Measurements from ENCODE around the gene OR52N4.

OR52N4 gene

GRCh38 chr11:5726351-5726750 lies 27.7 kb upstream of the OR52N4 start:
- H3K27me3 ChIP-seq (ENCODE audit: insufficient read depth, insufficient read length) = no peaks in the 10 kb centered on the region
- H3K9ac ChIP-seq (ENCODE audit: insufficient read length, low read depth) = no peak overlapping the region
- DNase-seq (ENCODE audit: low read depth, low spot score) = no peak
- H3K36me3 ChIP-seq (ENCODE audit: insufficient read depth, insufficient read length, low read length) = no peaks in the 10 kb centered on the region
- no peak for TF ChIP-seq SUZ12 (IDR thresholded peaks at IDR 0.05; ENCODE audit: extremely low read depth, insufficient read depth, insufficient read length)
- TF ChIP-seq ZNF274 (IDR thresholded peaks at IDR 0.05; ENCODE audit: low read depth, low read length) = no peak
- TF ChIP-seq YY1 (IDR thresholded peaks at IDR 0.05; ENCODE audit: insufficient read depth, insufficient read length) = no peak
- H3K9me3 ChIP-seq (ENCODE audit: insufficient read depth, low read length) = no peaks in the 10 kb centered on the region
- no peak overlapping the region for H3K4me3 ChIP-seq (ENCODE audit: insufficient read length, low read depth)
- no peaks in the 10 kb centered on the region for H3K4me1 ChIP-seq (ENCODE audit: insufficient read depth, insufficient read length)

GRCh38 chr11:5727691-5728090 lies 26.4 kb upstream of the OR52N4 start:
- Histone ChIP-seq H3K9me3 (ENCODE audit: insufficient read depth, low read length) (no peaks in the 10 kb centered on the region), H3K4me1 (ENCODE audit: insufficient read depth, insufficient read length) (no peaks in the 10 kb centered on the region), H3K27me3 (ENCODE audit: insufficient read depth, insufficient read length) (no peaks in the 10 kb centered on the region), H3K4me3 (ENCODE audit: insufficient read length, low read depth) (no peak overlapping the region), H3K9ac (ENCODE audit: insufficient read length, low read depth) (no peak overlapping the region), H3K36me3 (ENCODE audit: insufficient read depth, insufficient read length, low read length) (no peaks in the 10 kb centered on the region)
- DNase-seq (ENCODE audit: low read depth, low spot score) = no peak
- no peak for TF ChIP-seq SUZ12 (IDR thresholded peaks at IDR 0.05; ENCODE audit: extremely low read depth, insufficient read depth, insufficient read length)

GRCh38 chr11:5736396-5736795 lies 17.6 kb upstream of the OR52N4 start, which contains the start of gene OR56B1:
TSS of gene OR56B1 (plus strand) at chr11:5736448. CDS start at chr11:5736517, 69 bp downstream.
- no peaks in the 10 kb centered on the region for H3K36me3 ChIP-seq (ENCODE audit: insufficient read depth, insufficient read length, low read length)
- H3K27me3 ChIP-seq (ENCODE audit: insufficient read depth, insufficient read length) = no peaks in the 10 kb centered on the region
- no peaks in the 10 kb centered on the region for H3K9me3 ChIP-seq (ENCODE audit: insufficient read depth, low read length)
- no peak for DNase-seq (ENCODE audit: low read depth, low spot score)
- no peak within 1 kb of the TSS for H3K9ac ChIP-seq (ENCODE audit: insufficient read length, low read depth)
- H3K4me1 ChIP-seq (ENCODE audit: insufficient read depth, insufficient read length) = no peaks in the 10 kb centered on the region
- H3K4me3 ChIP-seq (ENCODE audit: insufficient read length, low read depth) = no peak within 1 kb of the TSS
- no peak for TF ChIP-seq ZNF274 (IDR thresholded peaks at IDR 0.05; ENCODE audit: low read depth, low read length)
- TF ChIP-seq YY1 (IDR thresholded peaks at IDR 0.05; ENCODE audit: insufficient read depth, insufficient read length) = no peak
- TF ChIP-seq SUZ12 (IDR thresholded peaks at IDR 0.05; ENCODE audit: extremely low read depth, insufficient read depth, insufficient read length) = no peak

GRCh38 chr11:5737091-5737490 lies 17.0 kb upstream of the OR52N4 start:
- H3K36me3 ChIP-seq (ENCODE audit: insufficient read depth, insufficient read length, low read length) = no peaks in the 10 kb centered on the region
- H3K4me3 ChIP-seq (ENCODE audit: insufficient read length, low read depth) = no peak overlapping the region
- H3K27me3 ChIP-seq (ENCODE audit: insufficient read depth, insufficient read length) = no peaks in the 10 kb centered on the region
- H3K9ac ChIP-seq (ENCODE audit: insufficient read length, low read depth) = no peak overlapping the region
- DNase-seq (ENCODE audit: low read depth, low spot score) = no peak
- H3K4me1 ChIP-seq (ENCODE audit: insufficient read depth, insufficient read length) = no peaks in the 10 kb centered on the region
- no peaks in the 10 kb centered on the region for H3K9me3 ChIP-seq (ENCODE audit: insufficient read depth, low read length)
- no peak for TF ChIP-seq ZNF274 (IDR thresholded peaks at IDR 0.05; ENCODE audit: low read depth, low read length)
- no peak for TF ChIP-seq YY1 (IDR thresholded peaks at IDR 0.05; ENCODE audit: insufficient read depth, insufficient read length)
- no peak for TF ChIP-seq SUZ12 (IDR thresholded peaks at IDR 0.05; ENCODE audit: extremely low read depth, insufficient read depth, insufficient read length)

GRCh38 chr11:5737670-5738392 lies 16.2 kb upstream of the OR52N4 start:
- Histone ChIP-seq H3K9ac (ENCODE audit: insufficient read length, low read depth) (no peak overlapping the region), H3K4me3 (ENCODE audit: insufficient read length, low read depth) (no peak overlapping the region), H3K9me3 (ENCODE audit: insufficient read depth, low read length) (no peaks in the 10 kb centered on the region), H3K27me3 (ENCODE audit: insufficient read depth, insufficient read length) (no peaks in the 10 kb centered on the region), H3K36me3 (ENCODE audit: insufficient read depth, insufficient read length, low read length) (no peaks in the 10 kb centered on the region), H3K4me1 (ENCODE audit: insufficient read depth, insufficient read length) (no peaks in the 10 kb centered on the region)
- no peak for DNase-seq (ENCODE audit: low read depth, low spot score)
- TF ChIP-seq SUZ12 (IDR thresholded peaks at IDR 0.05; ENCODE audit: extremely low read depth, insufficient read depth, insufficient read length) = no peak
- TF ChIP-seq YY1 (IDR thresholded peaks at IDR 0.05; ENCODE audit: insufficient read depth, insufficient read length) = no peak
- TF ChIP-seq ZNF274 (IDR thresholded peaks at IDR 0.05; ENCODE audit: low read depth, low read length) = no peak

GRCh38 chr11:5738431-5738830 lies 15.6 kb upstream of the OR52N4 start:
- H3K4me1 ChIP-seq (ENCODE audit: insufficient read depth, insufficient read length) = no peaks in the 10 kb centered on the region
- no peak for TF ChIP-seq ZNF274 (IDR thresholded peaks at IDR 0.05; ENCODE audit: low read depth, low read length)
- TF ChIP-seq SUZ12 (IDR thresholded peaks at IDR 0.05; ENCODE audit: extremely low read depth, insufficient read depth, insufficient read length) = no peak
- TF ChIP-seq YY1 (IDR thresholded peaks at IDR 0.05; ENCODE audit: insufficient read depth, insufficient read length) = no peak
- H3K36me3 ChIP-seq (ENCODE audit: insufficient read depth, insufficient read length, low read length) = no peaks in the 10 kb centered on the region
- no peak overlapping the region for H3K4me3 ChIP-seq (ENCODE audit: insufficient read length, low read depth)
- no peaks in the 10 kb centered on the region for H3K9me3 ChIP-seq (ENCODE audit: insufficient read depth, low read length)
- no peak for DNase-seq (ENCODE audit: low read depth, low spot score)
- no peaks in the 10 kb centered on the region for H3K27me3 ChIP-seq (ENCODE audit: insufficient read depth, insufficient read length)
- H3K9ac ChIP-seq (ENCODE audit: insufficient read length, low read depth) = no peak overlapping the region

- no peak for TF ChIP-seq YY1 (IDR thresholded peaks at IDR 0.05; ENCODE audit: insufficient read depth, insufficient read length)
- TF ChIP-seq ZNF274 (IDR thresholded peaks at IDR 0.05; ENCODE audit: low read depth, low read length) = no peak
- no peak for TF ChIP-seq SUZ12 (IDR thresholded peaks at IDR 0.05; ENCODE audit: extremely low read depth, insufficient read depth, insufficient read length)
- no peaks in the 10 kb centered on the region for H3K9me3 ChIP-seq (ENCODE audit: insufficient read depth, low read length)
- DNase-seq (ENCODE audit: low read depth, low spot score) = no peak
- H3K4me1 ChIP-seq (ENCODE audit: insufficient read depth, insufficient read length) = no peaks in the 10 kb centered on the region
- H3K27me3 ChIP-seq (ENCODE audit: insufficient read depth, insufficient read length) = no peaks in the 10 kb centered on the region
- no peaks in the 10 kb centered on the region for H3K36me3 ChIP-seq (ENCODE audit: insufficient read depth, insufficient read length, low read length)
- H3K9ac ChIP-seq (ENCODE audit: insufficient read length, low read depth) = no peak overlapping the region
- no peak overlapping the region for H3K4me3 ChIP-seq (ENCODE audit: insufficient read length, low read depth)
Measured at GRCh38 chr11:5746614-5747013, 7.4 kb upstream of the OR52N4 start.

Measured in NT2/D1 (cell line).